ENCODE data around the gene RAPGEF2.

DNA sequence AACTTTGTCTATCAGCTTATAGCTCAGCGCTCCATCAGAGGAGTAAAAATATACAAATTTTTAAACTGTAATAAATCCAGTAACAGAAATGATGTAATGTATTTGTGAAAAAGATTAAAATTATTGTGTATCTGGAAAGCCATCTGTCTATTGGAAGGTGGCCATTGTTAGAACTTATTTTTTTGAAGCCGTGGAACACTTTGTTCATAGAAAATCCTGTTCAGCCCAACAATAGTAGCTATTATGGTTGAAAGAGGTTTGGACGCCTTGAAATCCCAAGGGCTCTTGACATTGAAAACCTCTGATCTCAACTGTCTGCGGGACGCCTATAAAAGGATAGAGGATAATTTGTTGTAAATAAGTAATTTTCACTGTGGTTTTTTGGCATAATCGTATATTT, 98.3 kb downstream of the RAPGEF2 start:
- TF ChIP-seq ZFP30 (CRISPR knock-in tag; IDR thresholded peaks at IDR 0.05) = no peak
- TF ChIP-seq BACH2 (CRISPR knock-in tag; IDR thresholded peaks at IDR 0.05; ENCODE audit: borderline replicate concordance) = no peak
- no peak for TF ChIP-seq RARB (CRISPR knock-in tag; IDR thresholded peaks at IDR 0.05)
- TF ChIP-seq, protein P1, sequence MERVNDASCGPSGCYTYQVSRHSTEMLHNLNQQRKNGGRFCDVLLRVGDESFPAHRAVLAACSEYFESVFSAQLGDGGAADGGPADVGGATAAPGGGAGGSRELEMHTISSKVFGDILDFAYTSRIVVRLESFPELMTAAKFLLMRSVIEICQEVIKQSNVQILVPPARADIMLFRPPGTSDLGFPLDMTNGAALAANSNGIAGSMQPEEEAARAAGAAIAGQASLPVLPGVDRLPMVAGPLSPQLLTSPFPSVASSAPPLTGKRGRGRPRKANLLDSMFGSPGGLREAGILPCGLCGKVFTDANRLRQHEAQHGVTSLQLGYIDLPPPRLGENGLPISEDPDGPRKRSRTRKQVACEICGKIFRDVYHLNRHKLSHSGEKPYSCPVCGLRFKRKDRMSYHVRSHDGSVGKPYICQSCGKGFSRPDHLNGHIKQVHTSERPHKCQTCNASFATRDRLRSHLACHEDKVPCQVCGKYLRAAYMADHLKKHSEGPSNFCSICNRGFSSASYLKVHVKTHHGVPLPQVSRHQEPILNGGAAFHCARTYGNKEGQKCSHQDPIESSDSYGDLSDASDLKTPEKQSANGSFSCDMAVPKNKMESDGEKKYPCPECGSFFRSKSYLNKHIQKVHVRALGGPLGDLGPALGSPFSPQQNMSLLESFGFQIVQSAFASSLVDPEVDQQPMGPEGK (CRISPR knock-in tag; IDR thresholded peaks at IDR 0.05; ENCODE audit: borderline replicate concordance) = no peak
- no peak for TF ChIP-seq SNAI2 (CRISPR knock-in tag; IDR thresholded peaks at IDR 0.05)
